Epithelial cell of proximal tubule (primary cell): Measurements from ENCODE around the gene GRID1. TPM values are rescaled to one million over a fixed set of nuclear protein-coding genes. Genes with fewer than 3 reads are reported as not detected.

Experiments used
- DNase-seq: peaks from one replicate; pipeline ENCODE4 v3.0.0-alpha.2; 2011; ENCODE audit warnings: low read depth
- H3K4me3 ChIP-seq: 2 replicates; pipeline ENCODE4 v1.5.1; 2011; ENCODE audit warnings: low read depth, mild to moderate bottlenecking, low read length
- CTCF ChIP-seq: conservative IDR thresholded peaks from 2 replicates; pipeline ENCODE4 v1.5.1; 2012; ENCODE audit warnings: low read depth, mild to moderate bottlenecking, low read length
- total RNA-seq: library from RNA; depleted of rRNA; stranded (reverse); fragments of >200 nt; gene quantifications from 2 replicates; pipeline ENCODE4 v1.2.3, GENCODE V29; 2015

The GRID1 gene
- total RNA-seq, 1 donor from 2014 or later: 0.52 TPM

DNA sequence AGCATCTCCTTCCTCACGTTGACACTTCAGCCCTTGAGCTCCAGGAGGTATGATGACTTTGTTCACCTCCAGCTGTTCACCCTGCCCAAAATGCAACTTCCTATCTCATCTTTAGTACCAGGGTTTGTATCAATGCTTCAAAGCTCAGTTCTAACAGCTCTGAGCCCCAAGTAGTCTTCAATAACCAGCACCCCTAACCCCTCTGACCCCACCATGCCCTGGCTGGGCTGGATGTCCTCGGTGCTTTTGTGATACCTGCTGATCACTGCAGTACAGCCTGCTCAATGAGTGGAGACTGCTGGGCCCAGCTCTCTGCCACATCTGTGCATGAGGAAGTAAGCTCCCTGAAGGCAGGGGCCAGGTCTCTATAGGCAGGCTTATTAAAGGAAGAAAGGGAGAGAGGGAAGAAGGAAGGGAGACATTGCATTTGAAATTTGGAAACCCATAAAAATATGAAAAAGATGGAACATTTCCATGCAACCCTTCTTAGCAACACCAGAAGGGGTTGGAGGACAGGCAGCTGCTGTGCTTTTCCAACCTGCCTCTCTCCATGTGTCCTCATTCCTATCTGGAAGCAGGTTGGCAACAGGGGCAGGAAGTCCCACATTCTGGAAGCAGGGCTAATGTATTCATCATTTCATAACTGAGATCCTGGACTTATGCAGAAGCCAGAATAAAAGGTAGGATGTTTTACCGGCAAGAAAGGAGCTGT lies 756.1 kb downstream of the GRID1 start:
- H3K4me3 ChIP-seq: no peak overlapping the region
- no peak for DNase-seq
- TF ChIP-seq CTCF: no peak

DNA sequence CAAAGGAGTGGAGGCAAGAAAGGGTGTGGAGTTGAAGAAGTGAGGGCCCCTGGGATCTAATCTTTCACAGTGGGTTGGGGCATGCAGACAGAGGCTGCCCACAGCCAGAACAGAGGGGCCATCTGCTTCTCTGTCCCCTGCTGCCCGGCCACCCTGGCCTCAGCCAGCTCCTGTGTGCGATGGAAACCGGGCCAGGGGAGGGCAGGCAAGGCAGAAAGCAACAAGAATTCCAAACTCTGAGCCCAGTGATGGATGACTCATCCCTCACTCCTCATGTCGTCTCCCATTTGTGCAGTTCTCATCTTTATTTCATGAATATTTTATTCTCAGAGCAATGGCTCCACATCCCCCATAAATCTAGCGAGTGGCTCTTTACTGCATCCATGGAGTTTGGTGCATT lies 757.1 kb downstream of the GRID1 start:
- no peak for DNase-seq
- no peak for TF ChIP-seq CTCF
- no peak overlapping the region for H3K4me3 ChIP-seq

DNA sequence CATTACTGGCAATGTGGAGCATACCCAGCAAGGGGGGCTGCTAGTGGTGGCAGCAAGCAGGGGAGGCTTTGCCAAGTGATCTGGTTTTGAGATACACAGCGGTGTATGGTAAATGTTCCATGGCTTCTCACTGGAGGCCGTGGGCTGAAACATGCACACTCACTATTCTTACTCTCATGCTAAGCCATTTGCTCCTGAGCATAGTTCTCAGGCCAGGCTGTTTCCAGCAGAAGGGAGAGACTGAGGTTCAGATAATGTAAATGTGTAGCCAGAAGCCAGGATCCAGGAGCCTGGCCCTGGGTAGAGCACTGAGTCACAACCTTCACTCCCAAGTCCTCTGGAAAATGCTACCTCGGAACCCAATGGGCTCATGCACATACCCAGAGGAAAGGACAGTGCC lies 757.9 kb downstream of the GRID1 start:
- no peak for DNase-seq
- TF ChIP-seq CTCF: no peak
- H3K4me3 ChIP-seq: no peak overlapping the region

GRCh38 chr10:85607043-85607695 lies 759.4 kb downstream of the GRID1 start:
- TF ChIP-seq CTCF: no peak
- H3K4me3 ChIP-seq: no peak overlapping the region
- no peak for DNase-seq

DNA sequence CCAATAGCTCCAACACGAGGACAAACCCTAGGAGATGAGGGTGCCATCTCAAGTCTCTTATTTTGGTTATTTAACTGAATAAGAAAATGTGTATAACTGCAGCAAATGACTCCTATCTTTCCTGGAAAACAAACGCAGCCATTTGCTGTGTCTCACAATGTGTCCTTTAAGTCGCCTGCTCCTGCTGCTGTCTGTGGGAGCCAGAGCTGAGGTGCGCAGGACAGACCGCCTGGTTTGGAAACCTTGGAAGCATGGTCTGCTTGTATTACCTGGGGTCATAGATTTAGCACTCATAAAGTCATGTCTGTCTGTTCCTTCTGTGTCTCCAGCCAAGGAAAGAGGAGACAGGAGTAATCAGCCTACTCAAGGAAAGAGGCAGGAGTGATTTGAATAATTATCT lies 760.2 kb downstream of the GRID1 start:
- H3K4me3 ChIP-seq: no peak overlapping the region
- TF ChIP-seq CTCF: no peak
- no peak for DNase-seq

DNA sequence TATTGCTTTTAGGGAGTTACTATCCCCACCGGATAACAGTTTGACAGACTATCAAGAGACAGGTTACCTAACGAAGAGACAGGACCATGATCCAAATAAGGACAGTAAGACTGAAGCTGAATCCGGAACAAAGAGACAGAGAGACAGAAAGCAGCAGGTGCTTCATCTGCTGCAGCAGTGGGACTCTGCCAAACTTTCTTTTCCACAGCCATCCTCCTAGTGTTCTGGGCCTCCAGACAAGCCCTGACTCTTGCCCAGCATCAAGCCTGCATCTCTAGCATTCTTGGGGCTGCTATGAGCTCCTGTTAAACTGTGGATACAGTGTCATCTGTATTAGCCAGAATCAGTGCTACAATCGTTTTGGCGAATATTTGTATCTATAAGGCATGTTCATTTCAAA lies 761.7 kb downstream of the GRID1 start:
- no peak overlapping the region for H3K4me3 ChIP-seq
- no peak for DNase-seq
- TF ChIP-seq CTCF: no peak

GRCh38 chr10:85604136-85604725 lies 762.4 kb downstream of the GRID1 start:
- no peak for TF ChIP-seq CTCF
- no peak for DNase-seq

More at GRCh38 chr10:85604136-85604725, 762.4 kb downstream of the GRID1 start:
- no peak overlapping the region for H3K4me3 ChIP-seq
